ENCODE data around the gene FARP1. TPM values are rescaled to one million over a fixed set of nuclear protein-coding genes. Genes with fewer than 3 reads are reported as not detected.

FARP1 gene
- total RNA-seq, 1 donor from 2014 or later = 17.7 TPM

GRCh38 chr13:98215508-98215907 is 72.6 kb downstream of the FARP1 start:
- no peak overlapping the region for H3K4me3 ChIP-seq
- TF ChIP-seq POLR2AphosphoS5 (IDR thresholded peaks at IDR 0.05; ENCODE audit: insufficient read depth in 1 of 2, low read depth in 1 of 2) (no peak), CTCF (IDR thresholded peaks at IDR 0.05) (no peak), POLR2A (IDR thresholded peaks at IDR 0.05) (no peak)
- no peaks in the 10 kb centered on the region for H3K27me3 ChIP-seq
- intact Hi-C loops (cut with DNase I) = no loop called here
- H3K4me1 ChIP-seq = peaks cover 39% of the 10 kb centered on the region
- no peak for DNase-seq (ENCODE audit: extremely low spot score in 2 of 2)
- H3K36me3 ChIP-seq = no peaks in the 10 kb centered on the region
- H3K27ac ChIP-seq = peak overlapping the region; percentile 15
- no peaks in the 10 kb centered on the region for H3K9me3 ChIP-seq

GRCh38 chr13:98216135-98216565 is 73.3 kb downstream of the FARP1 start:
- no peak for DNase-seq (ENCODE audit: extremely low spot score in 2 of 2)
- TF ChIP-seq POLR2A (IDR thresholded peaks at IDR 0.05) = no peak
- no peak for TF ChIP-seq CTCF (IDR thresholded peaks at IDR 0.05)
- no peak for TF ChIP-seq POLR2AphosphoS5 (IDR thresholded peaks at IDR 0.05; ENCODE audit: insufficient read depth in 1 of 2, low read depth in 1 of 2)
- no peaks in the 10 kb centered on the region for H3K36me3 ChIP-seq
- intact Hi-C loops (cut with DNase I) = no loop called here
- H3K4me3 ChIP-seq = no peak overlapping the region
- H3K27me3 ChIP-seq = no peaks in the 10 kb centered on the region
- peaks cover 39% of the 10 kb centered on the region for H3K4me1 ChIP-seq
- peak overlapping the region; percentile 15 for H3K27ac ChIP-seq
- no peaks in the 10 kb centered on the region for H3K9me3 ChIP-seq

GRCh38 chr13:98216711-98217285 is 73.9 kb downstream of the FARP1 start:
- no peak overlapping the region for H3K27ac ChIP-seq
- H3K36me3 ChIP-seq = no peaks in the 10 kb centered on the region
- intact Hi-C loops (cut with DNase I) = no loop called here
- DNase-seq (ENCODE audit: extremely low spot score in 2 of 2) = no peak
- TF ChIP-seq POLR2AphosphoS5 (IDR thresholded peaks at IDR 0.05; ENCODE audit: insufficient read depth in 1 of 2, low read depth in 1 of 2) (no peak), CTCF (IDR thresholded peaks at IDR 0.05) (no peak), POLR2A (IDR thresholded peaks at IDR 0.05) (no peak)
- no peaks in the 10 kb centered on the region for H3K9me3 ChIP-seq
- no peak overlapping the region for H3K4me3 ChIP-seq
- H3K27me3 ChIP-seq = no peaks in the 10 kb centered on the region
- H3K4me1 ChIP-seq = peaks cover 45% of the 10 kb centered on the region

- H3K4me1 ChIP-seq = peaks cover 51% of the 10 kb centered on the region
- H3K4me3 ChIP-seq = no peak overlapping the region
- H3K9me3 ChIP-seq = no peaks in the 10 kb centered on the region
- DNase-seq (ENCODE audit: extremely low spot score in 2 of 2) = no peak
- TF ChIP-seq POLR2AphosphoS5 (IDR thresholded peaks at IDR 0.05; ENCODE audit: insufficient read depth in 1 of 2, low read depth in 1 of 2) (no peak), POLR2A (IDR thresholded peaks at IDR 0.05) (no peak)
- no peaks in the 10 kb centered on the region for H3K27me3 ChIP-seq
- H3K27ac ChIP-seq = no peak overlapping the region
- intact Hi-C loops (cut with DNase I) = no loop called here
- no peaks in the 10 kb centered on the region for H3K36me3 ChIP-seq
Measured at GRCh38 chr13:98217597-98217996, 74.7 kb downstream of the FARP1 start.

- intact Hi-C loops (cut with DNase I) = no loop called here
Measured at GRCh38 chr13:98219685-98220084, 76.8 kb downstream of the FARP1 start.

More at GRCh38 chr13:98219685-98220084, 76.8 kb downstream of the FARP1 start:
- no peak overlapping the region for H3K27ac ChIP-seq
- H3K9me3 ChIP-seq = no peaks in the 10 kb centered on the region
- H3K4me1 ChIP-seq = peaks cover 42% of the 10 kb centered on the region
- H3K27me3 ChIP-seq = no peaks in the 10 kb centered on the region
- TF ChIP-seq POLR2AphosphoS5 (IDR thresholded peaks at IDR 0.05; ENCODE audit: insufficient read depth in 1 of 2, low read depth in 1 of 2) (no peak), POLR2A (IDR thresholded peaks at IDR 0.05) (no peak), CTCF (IDR thresholded peaks at IDR 0.05) (no peak)
- no peaks in the 10 kb centered on the region for H3K36me3 ChIP-seq
- no peak overlapping the region for H3K4me3 ChIP-seq
- DNase-seq (ENCODE audit: extremely low spot score in 2 of 2) = no peak
